ENCODE measurements around the gene MICAL3. TPM values are rescaled to one million over a fixed set of nuclear protein-coding genes. Genes with fewer than 3 reads are reported as not detected.

Gene MICAL3
- total and polyA plus RNA-seq, 2 of the 8 experiments (the other 6 are each of a cell fraction or from before 2014, with no cell fraction given): 8.3 to 41.8 TPM

- CTCF ChIA-PET (ENCODE audit: partially characterized antibody): interaction anchor here (0.9 to 2.2 kb wide), 6 partner anchors 16 to 171 kb away, joined by 3 to 6 read pairs (median 4); no protein-coding TSS in a partner anchor
- Histone ChIP-seq H4K8ac (ENCODE audit: extremely low read depth, insufficient read depth, low read length) (no peak overlapping the region), H3K79me2 (ENCODE audit: control insufficient read depth in 1 of 2, insufficient read depth in 2 of 2, low read length in 2 of 2) (peaks cover 3 to 43% of the 10 kb centered on the region in 2 experiments; a peak in 3 of 4 replicates), H3K27ac (ENCODE audit: low read depth, low read length) (no peak overlapping the region), H3K4me3 (ENCODE audit: extremely low read depth in 1 of 4, insufficient read depth in 2 of 4, low read depth in 3 of 4, low read length in 4 of 4) (no peak overlapping the region), H3K23me2 (ENCODE audit: low read depth, low read length) (no peaks in the 10 kb centered on the region), H2AFZ (ENCODE audit: low read length) (no peak overlapping the region), H3K9ac (replicated peaks in 1 of 4; ENCODE audit: extremely low read depth in 1 of 4, low read depth in 3 of 4, low read length in 3 of 4) (no peak overlapping the region), H2BK5ac (ENCODE audit: low read depth, low read length) (no peak overlapping the region), H2BK20ac (ENCODE audit: low read length) (no peak overlapping the region), H3K4me2 (ENCODE audit: insufficient read depth in 1 of 2, low read depth in 2 of 2, low read length in 2 of 2) (no peak overlapping the region), H3K27me3 (replicated peaks in 1 of 4; ENCODE audit: control insufficient read depth in 3 of 4, extremely low read depth in 1 of 4, insufficient read depth in 3 of 4, low read length in 3 of 4) (no peaks in the 10 kb centered on the region), H2AK5ac (ENCODE audit: low read depth, low read length) (no peak overlapping the region), H3K56ac (replicated peaks; ENCODE audit: insufficient read length, low read depth, low read length) (no peak overlapping the region), H4K20me1 (replicated peaks in 1 of 2; ENCODE audit: control insufficient read depth in 1 of 2, insufficient read depth in 2 of 2, low read length in 2 of 2) (peaks cover 0 to 28% of the 10 kb centered on the region in 2 experiments), H3K4ac (replicated peaks; ENCODE audit: insufficient read length, low read depth, low read length) (no peak overlapping the region), H4K91ac (replicated peaks; ENCODE audit: insufficient read length, low read length) (no peak overlapping the region), H3K9me3 (ENCODE audit: insufficient read depth in 2 of 2, low read depth in 1 of 2, low read length in 1 of 2) (no peaks in the 10 kb centered on the region), H3K36me3 (ENCODE audit: control insufficient read depth in 2 of 4, insufficient read depth in 4 of 4, low read length in 3 of 4) (no peaks in the 10 kb centered on the region), H4K5ac (ENCODE audit: insufficient read length, low read depth, low read length) (no peak overlapping the region), H3K23ac (ENCODE audit: insufficient read length) (no peak overlapping the region), H3K4me1 (replicated peaks in 1 of 4; ENCODE audit: control insufficient read depth in 3 of 4, insufficient read depth in 4 of 4, low read length in 3 of 4) (peaks cover 0 to 4% (median 2%) of the 10 kb centered on the region in 4 experiments; a peak in 4 of 7 replicates), H3K18ac (ENCODE audit: extremely low read depth, low read length) (no peak overlapping the region), H2BK120ac (replicated peaks; ENCODE audit: low read depth, low read length) (no peak overlapping the region), H3K14ac (ENCODE audit: insufficient read length) (no peak overlapping the region), H3K79me1 (ENCODE audit: low read depth, low read length) (peaks cover 13% of the 10 kb centered on the region), H2BK15ac (ENCODE audit: low read length) (no peak overlapping the region), H2BK12ac (ENCODE audit: low read depth, low read length) (no peak overlapping the region)
- POLR2A ChIA-PET (ENCODE audit: partially characterized antibody): interaction anchor here (1.0 kb wide), 1 partner anchor 13 kb away, joined by 3 read pairs; no protein-coding TSS in a partner anchor
- no peak for DNase-seq (ENCODE audit: low read depth in 1 of 2, low spot score in 2 of 2)
- no peak for FAIRE-seq
- WGBS, 2 experiments (ENCODE audit: extremely low coverage in 1 of 2, insufficient coverage in 1 of 2, insufficient read length in 1 of 2, insufficient replicate concordance in 2 of 2, low coverage in 1 of 2, low lambda C conversion rate in 2 of 2, missing lambda C conversion rate in 1 of 2): 91% methylated on average over 7 of the region's 7 CpGs; no CpG with 5 or more reads in 1 of the 2 experiments
- TF ChIP-seq NANOG (IDR thresholded peaks at IDR 0.05; ENCODE audit: insufficient read depth, low read depth, low read length, poor library complexity, severe bottlenecking): no peak
- TF ChIP-seq SIRT6 (IDR thresholded peaks at IDR 0.05; ENCODE audit: low read length): no peak
- no peak for TF ChIP-seq TEAD4 (IDR thresholded peaks at IDR 0.05; ENCODE audit: low read depth, low read length)
- TF ChIP-seq JUN (IDR thresholded peaks at IDR 0.05; ENCODE audit: low read depth, low read length): no peak
- no peak for TF ChIP-seq CBX8 (IDR thresholded peaks at IDR 0.05; ENCODE audit: borderline replicate concordance, low read depth, low read length)
- no peak for TF ChIP-seq SP4 (IDR thresholded peaks at IDR 0.05; ENCODE audit: low read length)
- TF ChIP-seq TCF12 (IDR thresholded peaks at IDR 0.05; ENCODE audit: low read depth, low read length): no peak
- no peak for TF ChIP-seq RAD21 (IDR thresholded peaks at IDR 0.05 in 1 of 2, conservative IDR thresholded peaks at IDR 0.05 in 1 of 2; ENCODE audit: low read depth in 2 of 2, low read length in 2 of 2)
- TF ChIP-seq EGR1 (IDR thresholded peaks at IDR 0.05; ENCODE audit: borderline replicate concordance, low read depth, low read length): no peak
- TF ChIP-seq RNF2 (IDR thresholded peaks at IDR 0.05; ENCODE audit: borderline replicate concordance, low read depth, low read length, missing control alignments, poor library complexity, severe bottlenecking): no peak
- TF ChIP-seq MAX (IDR thresholded peaks at IDR 0.05): no peak
- no peak for TF ChIP-seq POU5F1 (IDR thresholded peaks at IDR 0.05; ENCODE audit: low read depth, low read length)
- no peak for TF ChIP-seq HDAC6 (IDR thresholded peaks at IDR 0.05; ENCODE audit: low read depth, low read length)
- TF ChIP-seq CREB1 (IDR thresholded peaks at IDR 0.05): no peak
Measured at GRCh38 chr22:17957204-17957603, 67.2 kb downstream of the MICAL3 start.
